ENCODE results near the gene POLG2.
"Not testable (repeated sequence)": the region's sequence is repeated elsewhere in the genome, so short reads cannot be mapped to it uniquely, and the experiment has no call there.

POLG2 gene

GRCh38 chr17:64448665-64449512 lies 48.0 kb downstream of the POLG2 start, which contains the start of gene MILR1:
MILR1 (plus strand) TSS chr17:64449115; CDS start chr17:64449169, 54 bp downstream.
- TF ChIP-seq CTCF (IDR thresholded peaks at IDR 0.05; ENCODE audit: extremely low read depth, missing control alignments) = no peak
- peak; percentile 50 for DNase-seq (ENCODE audit: low spot score)

- peak; percentile 34 for DNase-seq (ENCODE audit: low spot score)
- no peak for TF ChIP-seq CTCF (IDR thresholded peaks at IDR 0.05; ENCODE audit: extremely low read depth, missing control alignments)
Observed at GRCh38 chr17:64447526-64447925, 49.3 kb downstream of the POLG2 start.

GRCh38 chr17:64443086-64443760 lies 53.6 kb downstream of the POLG2 start:
- no peak for DNase-seq (ENCODE audit: low spot score)
- no peak for TF ChIP-seq CTCF (IDR thresholded peaks at IDR 0.05; ENCODE audit: extremely low read depth, missing control alignments)

- no peak for DNase-seq (ENCODE audit: low spot score)
- no peak for TF ChIP-seq CTCF (IDR thresholded peaks at IDR 0.05; ENCODE audit: extremely low read depth, missing control alignments)
Observed at GRCh38 chr17:64442541-64442971, 54.3 kb downstream of the POLG2 start.

GRCh38 chr17:64441772-64442540 lies 54.9 kb downstream of the POLG2 start:
- no peak for DNase-seq (ENCODE audit: low spot score)
- TF ChIP-seq CTCF (IDR thresholded peaks at IDR 0.05; ENCODE audit: extremely low read depth, missing control alignments) = no peak

- TF ChIP-seq CTCF (IDR thresholded peaks at IDR 0.05; ENCODE audit: extremely low read depth, missing control alignments) = no peak
- no peak for DNase-seq (ENCODE audit: low spot score)
Observed at GRCh38 chr17:64439956-64440355, 56.9 kb downstream of the POLG2 start.

- not testable (repeated sequence) for DNase-seq (ENCODE audit: low spot score)
Observed at GRCh38 chr17:64439521-64439920, 57.3 kb downstream of the POLG2 start.

Data from GM20000 (cell line).